VCaP (cell line): ENCODE data around the gene RABGEF1.

Experiments
- H3K27ac ChIP-seq: fragments of 450-650 bp; 2 replicates; pipeline ENCODE4 v1.5.1; 2017
- CTCF ChIP-seq: fragments of 450-650 bp; conservative IDR thresholded peaks from 2 replicates; pipeline ENCODE4 v1.5.1; 2017; ENCODE audit warnings: mild to moderate bottlenecking, moderate library complexity

RABGEF1 gene

GRCh38 chr7:66728571-66728970 is 12.0 kb upstream of the RABGEF1 start:
- TF ChIP-seq CTCF, result no peak
- H3K27ac ChIP-seq, result no peak overlapping the region

GRCh38 chr7:66729274-66729673 is 11.3 kb upstream of the RABGEF1 start:
- no peak for TF ChIP-seq CTCF
- H3K27ac ChIP-seq, result no peak overlapping the region

GRCh38 chr7:66731986-66732385 is 8.5 kb upstream of the RABGEF1 start:
- TF ChIP-seq CTCF, result no peak
- H3K27ac ChIP-seq, result no peak overlapping the region

- TF ChIP-seq CTCF, result no peak
- H3K27ac ChIP-seq, result no peak overlapping the region
Observed at GRCh38 chr7:66732439-66732838, 8.1 kb upstream of the RABGEF1 start.

- TF ChIP-seq CTCF, result no peak
- no peak overlapping the region for H3K27ac ChIP-seq
Observed at GRCh38 chr7:66734006-66734405, 6.5 kb upstream of the RABGEF1 start.

GRCh38 chr7:66735154-66735553 is 5.4 kb upstream of the RABGEF1 start:
- no peak overlapping the region for H3K27ac ChIP-seq
- no peak for TF ChIP-seq CTCF

GRCh38 chr7:66735850-66736249 is 4.7 kb upstream of the RABGEF1 start:
- TF ChIP-seq CTCF, result no peak
- no peak overlapping the region for H3K27ac ChIP-seq

- no peak for TF ChIP-seq CTCF
- H3K27ac ChIP-seq, result no peak overlapping the region
Observed at GRCh38 chr7:66736892-66737291, 3.6 kb upstream of the RABGEF1 start.
